Astrocyte (in vitro differentiated cells and primary cell): Measurements from ENCODE around the gene ADAM22.

Experiments used
- CTCF ChIP-seq: IDR thresholded peaks from 2 replicates; pipeline ENCODE4 v1.5.1; 2011; ENCODE audit warnings: low read depth, mild to moderate bottlenecking, inconsistent platforms, low read length, moderate library complexity; ENCODE audit not compliant: insufficient read depth
- EZH2 ChIP-seq: IDR thresholded peaks from 2 replicates; pipeline ENCODE4 v1.6.1; 2012; ENCODE audit warnings: mild to moderate bottlenecking, low read length, inconsistent platforms; ENCODE audit not compliant: insufficient read depth

- TF ChIP-seq CTCF, result no peak
- TF ChIP-seq EZH2, result no peak
Measured at GRCh38 chr7:88020953-88021665, 87.1 kb downstream of the ADAM22 start.
